WTC11 (cell line): ENCODE measurements around the gene DNAJC16. TPM values are rescaled to one million over a fixed set of nuclear protein-coding genes. Genes with fewer than 3 reads are reported as not detected.

Experiments used
- AR ChIP-seq: fragments of 250-450 bp; sonication (Bioruptor Pico); IDR thresholded peaks from 2 replicates; pipeline ENCODE4 v1.9.0; 2021; ENCODE audit warnings: mild to moderate bottlenecking
- ETV6 ChIP-seq: sonication (generic); formaldehyde crosslinking; IDR thresholded peaks from 2 replicates; pipeline ENCODE4 v1.8.1; 2022; ENCODE audit warnings: mild to moderate bottlenecking, missing genetic modification reagents
- FOXP1 ChIP-seq: sonication (generic); formaldehyde crosslinking; IDR thresholded peaks from 2 replicates; pipeline ENCODE4 v1.8.0; 2022; ENCODE audit warnings: missing genetic modification reagents, mild to moderate bottlenecking, moderate library complexity, borderline replicate concordance
- FOXP4 ChIP-seq: sonication (generic); formaldehyde crosslinking; IDR thresholded peaks from 2 replicates; pipeline ENCODE4 v1.8.0; 2022; ENCODE audit warnings: mild to moderate bottlenecking, missing genetic modification reagents
- IRF1 ChIP-seq: sonication (generic); formaldehyde crosslinking; IDR thresholded peaks from 2 replicates; pipeline ENCODE4 v1.8.0; 2023; ENCODE audit warnings: missing genetic modification reagents
- IRF2 ChIP-seq: sonication (generic); formaldehyde crosslinking; IDR thresholded peaks from 2 replicates; pipeline ENCODE4 v1.8.0; 2022; ENCODE audit warnings: low read depth, missing genetic modification reagents, borderline replicate concordance
- MXD4 ChIP-seq: fragments of 250-450 bp; sonication (Bioruptor Pico); IDR thresholded peaks from 2 replicates; pipeline ENCODE4 v1.8.0; 2021; ENCODE audit warnings: mild to moderate bottlenecking, moderate library complexity, borderline replicate concordance
- NFYB ChIP-seq: sonication (generic); formaldehyde crosslinking; conservative IDR thresholded peaks from 2 replicates; pipeline ENCODE4 v1.8.0; 2022; ENCODE audit warnings: low read depth, missing genetic modification reagents
- NR3C1 ChIP-seq: sonication (generic); formaldehyde crosslinking; conservative IDR thresholded peaks from 2 replicates; pipeline ENCODE4 v1.8.1; 2023; ENCODE audit warnings: low read depth, mild to moderate bottlenecking, missing genetic modification reagents
- RORB ChIP-seq: fragments of 250-450 bp; sonication (Bioruptor Pico); IDR thresholded peaks from 2 replicates; pipeline ENCODE4 v1.9.0; 2021; ENCODE audit warnings: mild to moderate bottlenecking
- SMAD4 ChIP-seq: sonication (generic); formaldehyde crosslinking; IDR thresholded peaks from 2 replicates; pipeline ENCODE4 v1.8.0; 2022; ENCODE audit warnings: mild to moderate bottlenecking, missing genetic modification reagents
- STAT6 ChIP-seq: sonication (generic); formaldehyde crosslinking; conservative IDR thresholded peaks from 2 replicates; pipeline ENCODE4 v1.8.1; 2023; ENCODE audit warnings: mild to moderate bottlenecking, low read depth, missing genetic modification reagents, moderate library complexity
- TEAD4 ChIP-seq: sonication (generic); formaldehyde crosslinking; IDR thresholded peaks from 2 replicates; pipeline ENCODE4 v1.8.0; 2022; ENCODE audit warnings: mild to moderate bottlenecking, missing genetic modification reagents
- ZMAT4 ChIP-seq: fragments of 250-450 bp; sonication (Bioruptor Pico); IDR thresholded peaks from 2 replicates; pipeline ENCODE4 v1.9.0; 2021; ENCODE audit warnings: mild to moderate bottlenecking
- ZNF121 ChIP-seq: sonication (generic); formaldehyde crosslinking; IDR thresholded peaks from 2 replicates; pipeline ENCODE4 v1.8.0; 2023; ENCODE audit warnings: missing genetic modification reagents
- ZNF219 ChIP-seq: sonication (generic); formaldehyde crosslinking; IDR thresholded peaks from 2 replicates; pipeline ENCODE4 v1.8.0; 2023; ENCODE audit warnings: missing genetic modification reagents, mild to moderate bottlenecking, borderline replicate concordance
- ZNF532 ChIP-seq: fragments of 250-450 bp; sonication (Bioruptor Pico); IDR thresholded peaks from 2 replicates; pipeline ENCODE4 v1.9.0; 2021; ENCODE audit warnings: mild to moderate bottlenecking, borderline replicate concordance
- total RNA-seq: library from RNA; stranded (reverse); gene quantifications from 3 replicates; pipeline ENCODE4 v1.2.3, GENCODE V29; 2021

The DNAJC16 gene
- total RNA-seq, 1 experiment from 2014 or later = 16.4 TPM

GRCh38 chr1:15584489-15585363 lies 58.1 kb downstream of the DNAJC16 start, which contains the start of gene AGMAT (continued):
- TF ChIP-seq AR (CRISPR knock-in tag) (no peak), STAT6 (no peak), NR3C1 (CRISPR knock-in tag) (no peak), SMAD4 (CRISPR knock-in tag) (no peak), ZMAT4 (no peak), ZNF219 (no peak), MXD4 (no peak), RORB (CRISPR knock-in tag) (no peak), NFYB (CRISPR knock-in tag) (0 out of 2 replicates have a peak, but pooled peaks have one; percentile 14), ZNF121 (CRISPR knock-in tag) (no peak), IRF1 (CRISPR knock-in tag) (no peak), TEAD4 (no peak), IRF2 (no peak), FOXP1 (CRISPR knock-in tag) (no peak), ZNF532 (CRISPR knock-in tag) (no peak), ETV6 (CRISPR knock-in tag) (no peak), FOXP4 (CRISPR knock-in tag) (peak; percentile 45; the same call in 1 of the 2 replicates)
- TF ChIP-seq, all 79 proteins: peak for 12
